Panc1 (cell line): ENCODE results near the gene EIF3B. TPM values are rescaled to one million over a fixed set of nuclear protein-coding genes. Genes with fewer than 3 reads are reported as not detected.
A peak's percentile ranks its signal among the peaks of the same experiment; 100 is the strongest.

Source experiments
- ATAC-seq: fragments of 200-7000 bp; cut with Tn5 transposase; 2 replicates; pipeline ENCODE4 v1.9.1; 2020; ENCODE audit warnings: mild to moderate bottlenecking, moderate library complexity
- BruUV-seq: library from RNA; stranded (reverse); fragments of 400-500 nt; replicated peaks from 2 replicates; lab custom pipeline; 2021; lab: Mats Ljungman, UMichigan
- CTCF ChIA-PET: fragments of 300-600 bp; sonication (Branson Sonifier 250); formaldehyde crosslinking; loops from one replicate; lab custom pipeline; 2022; ENCODE audit warnings: antibody characterized with exemption; lab: Charles Lee
- POLR2A ChIA-PET: fragments of 300-600 bp; sonication (Branson Sonifier 250); formaldehyde crosslinking; loops from one replicate; lab custom pipeline; 2022; ENCODE audit warnings: antibody characterized with exemption; lab: Charles Lee
- DNase-seq: peaks from one replicate; pipeline ENCODE4 v3.0.0-alpha.2; 2010; ENCODE audit warnings: low read depth, low spot score
- H3K27ac ChIP-seq: 2 replicates; pipeline ENCODE4 v1.5.1; 2011; ENCODE audit warnings: mild to moderate bottlenecking, low read length, inconsistent platforms
- H3K27me3 ChIP-seq: fragments of 200-500 bp; sonication (Bioruptor generic); 2 replicates; pipeline ENCODE4 v1.6.0; 2014; ENCODE audit warnings: low read length, inconsistent platforms; ENCODE audit not compliant: control insufficient read depth, insufficient read depth
- H3K36me3 ChIP-seq: fragments of 200-500 bp; sonication (Bioruptor generic); 2 replicates; pipeline ENCODE4 v1.5.1; 2014; ENCODE audit warnings: inconsistent platforms, mild to moderate bottlenecking, low read length, moderate library complexity; ENCODE audit not compliant: control insufficient read depth, insufficient read depth
- H3K4me1 ChIP-seq: 2 replicates; pipeline ENCODE4 v1.5.1; 2011; ENCODE audit warnings: inconsistent platforms, mild to moderate bottlenecking, low read length, moderate library complexity; ENCODE audit not compliant: control insufficient read depth, insufficient read depth
- H3K4me3 ChIP-seq, 2 experiments: 2 replicates each; pipeline ENCODE4 v1.5.1; 2011 to 2012; ENCODE audit warnings: low read depth in 2 of 2, low read length in 2 of 2, mild to moderate bottlenecking in 2 of 2, inconsistent platforms in 1 of 2, moderate library complexity in 1 of 2
- H3K9me3 ChIP-seq: fragments of 200-500 bp; sonication (Bioruptor generic); 2 replicates; pipeline ENCODE4 v1.5.1; 2014; ENCODE audit warnings: low read depth, mild to moderate bottlenecking, inconsistent platforms, low read length, moderate library complexity; ENCODE audit not compliant: control insufficient read depth, insufficient read depth
- POLR2AphosphoS5 ChIP-seq: IDR thresholded peaks from 2 replicates; pipeline ENCODE4 v1.6.1; 2012; ENCODE audit warnings: mild to moderate bottlenecking, low read depth, low read length, moderate library complexity
- SIN3A ChIP-seq: IDR thresholded peaks from 2 replicates; pipeline ENCODE4 v1.6.1; 2012; ENCODE audit warnings: low read depth, mild to moderate bottlenecking, low read length, moderate library complexity, borderline replicate concordance; ENCODE audit not compliant: insufficient read depth
- TCF7L2 ChIP-seq: IDR thresholded peaks from 2 replicates; pipeline ENCODE4 v1.6.1; 2011; ENCODE audit warnings: mild to moderate bottlenecking, low read depth, low read length, inconsistent platforms
- in situ Hi-C: cut with HindIII; loops from 2 replicates; pipeline ENCODE4 v1.10.0; 2016; ENCODE audit warnings: low sequenced_read_pairs, low pct_unique_long_range_greater_than_20kb
- intact Hi-C: fragments of 100-400 bp; cut with micrococcal nuclease; formaldehyde crosslinking; loops from one replicate; pipeline ENCODE4 v1.10.0; 2022; ENCODE audit not compliant: unreplicated experiment
- total RNA-seq: library from RNA; stranded (reverse); gene quantifications from one replicate; pipeline ENCODE4 v1.2.1, GENCODE V29; 2021; ENCODE audit not compliant: unreplicated experiment
- TF ChIP-seq, protein P1 (sequence below): fragments of 450-650 bp; IDR thresholded peaks from 2 replicates; pipeline ENCODE4 v1.5.1; 2017; ENCODE audit warnings: mild to moderate bottlenecking
- TF ChIP-seq, protein P2 (sequence below), 2 experiments: IDR thresholded peaks; 2 replicates each; pipeline ENCODE4 v1.6.1; 2011 to 2012; ENCODE audit warnings: low read depth in 2 of 2, control low read depth in 1 of 2, low read length in 1 of 2, mild to moderate bottlenecking in 1 of 2, moderate library complexity in 1 of 2; ENCODE audit not compliant: insufficient read depth in 1 of 2

The EIF3B gene
- total RNA-seq, 1 experiment from 2014 or later, result 432 TPM

DNA sequence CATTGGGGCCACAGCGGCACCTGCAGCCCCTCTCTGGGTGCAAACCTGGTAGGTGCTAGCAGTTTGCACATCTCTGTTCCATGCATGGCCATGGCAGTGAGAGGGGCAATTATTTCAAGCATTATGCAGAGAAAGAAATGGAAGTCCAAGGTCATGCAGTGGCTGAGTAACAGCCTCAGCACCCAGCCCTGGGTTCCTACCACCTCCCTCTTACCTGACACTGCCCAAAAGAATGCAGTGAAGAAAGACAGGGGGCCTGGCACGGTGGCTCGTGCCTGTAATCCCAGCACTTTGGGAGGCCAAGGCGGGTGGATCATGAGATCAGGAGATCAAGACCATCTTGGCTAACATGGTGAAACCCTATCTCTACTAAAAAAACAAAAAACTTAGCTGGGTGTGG is 43.9 kb downstream of the EIF3B start:
- H3K27ac ChIP-seq, result no peak overlapping the region; the same call in 1 of the 2 replicates
- DNase-seq (no peak), ATAC-seq (no peak)
- H3K4me3 ChIP-seq, result no peak overlapping the region
- POLR2A ChIA-PET, result interaction anchor here (0.6 kb wide), 1 partner anchor 107 kb away, joined by 3 read pairs; no protein-coding TSS in a partner anchor
- intact Hi-C loops (no loop called here), in situ Hi-C loops (no loop called here)
- H3K4me1 ChIP-seq, result peaks cover 17% of the 10 kb centered on the region
- no peaks in the 10 kb centered on the region for H3K36me3 ChIP-seq
- CTCF ChIA-PET, result interaction anchor here (0.6 kb wide), 1 partner anchor 21 kb away, joined by 5 read pairs; no protein-coding TSS in a partner anchor
- no peaks in the 10 kb centered on the region for H3K27me3 ChIP-seq
- H3K9me3 ChIP-seq, result no peaks in the 10 kb centered on the region
- TF ChIP-seq, protein P1, sequence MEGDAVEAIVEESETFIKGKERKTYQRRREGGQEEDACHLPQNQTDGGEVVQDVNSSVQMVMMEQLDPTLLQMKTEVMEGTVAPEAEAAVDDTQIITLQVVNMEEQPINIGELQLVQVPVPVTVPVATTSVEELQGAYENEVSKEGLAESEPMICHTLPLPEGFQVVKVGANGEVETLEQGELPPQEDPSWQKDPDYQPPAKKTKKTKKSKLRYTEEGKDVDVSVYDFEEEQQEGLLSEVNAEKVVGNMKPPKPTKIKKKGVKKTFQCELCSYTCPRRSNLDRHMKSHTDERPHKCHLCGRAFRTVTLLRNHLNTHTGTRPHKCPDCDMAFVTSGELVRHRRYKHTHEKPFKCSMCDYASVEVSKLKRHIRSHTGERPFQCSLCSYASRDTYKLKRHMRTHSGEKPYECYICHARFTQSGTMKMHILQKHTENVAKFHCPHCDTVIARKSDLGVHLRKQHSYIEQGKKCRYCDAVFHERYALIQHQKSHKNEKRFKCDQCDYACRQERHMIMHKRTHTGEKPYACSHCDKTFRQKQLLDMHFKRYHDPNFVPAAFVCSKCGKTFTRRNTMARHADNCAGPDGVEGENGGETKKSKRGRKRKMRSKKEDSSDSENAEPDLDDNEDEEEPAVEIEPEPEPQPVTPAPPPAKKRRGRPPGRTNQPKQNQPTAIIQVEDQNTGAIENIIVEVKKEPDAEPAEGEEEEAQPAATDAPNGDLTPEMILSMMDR, result no peak
- no TSS peak for BruUV-seq

GRCh38 chr7:2399848-2400587 is 45.4 kb downstream of the EIF3B start:
- DNase-seq (peak; percentile 30), ATAC-seq (0 out of 2 replicates have a peak, but pooled peaks have one; percentile 8)
- Histone ChIP-seq H3K4me3 (peak overlapping the region in 1 of 2 experiments; percentile 19; a peak in 2 of 4 replicates), H3K9me3 (no peaks in the 10 kb centered on the region), H3K27ac (peak overlapping the region; percentile 87), H3K4me1 (peaks cover 26% of the 10 kb centered on the region), H3K27me3 (no peaks in the 10 kb centered on the region), H3K36me3 (no peaks in the 10 kb centered on the region)
- in situ Hi-C loops, result no loop called here
- intact Hi-C loops, result no loop called here
- POLR2A ChIA-PET, result no interaction called here
- peak; percentile 61; the same call in 1 of the 2 replicates for TF ChIP-seq TCF7L2
- TF ChIP-seq SIN3A, result no peak
- BruUV-seq, result no TSS peak
- CTCF ChIA-PET, result no interaction called here

GRCh38 chr7:2402687-2403013 is 48.0 kb downstream of the EIF3B start:
- no peak for TF ChIP-seq SIN3A
- no peak for TF ChIP-seq POLR2AphosphoS5
- TF ChIP-seq TCF7L2, result no peak
- TF ChIP-seq, protein P2, sequence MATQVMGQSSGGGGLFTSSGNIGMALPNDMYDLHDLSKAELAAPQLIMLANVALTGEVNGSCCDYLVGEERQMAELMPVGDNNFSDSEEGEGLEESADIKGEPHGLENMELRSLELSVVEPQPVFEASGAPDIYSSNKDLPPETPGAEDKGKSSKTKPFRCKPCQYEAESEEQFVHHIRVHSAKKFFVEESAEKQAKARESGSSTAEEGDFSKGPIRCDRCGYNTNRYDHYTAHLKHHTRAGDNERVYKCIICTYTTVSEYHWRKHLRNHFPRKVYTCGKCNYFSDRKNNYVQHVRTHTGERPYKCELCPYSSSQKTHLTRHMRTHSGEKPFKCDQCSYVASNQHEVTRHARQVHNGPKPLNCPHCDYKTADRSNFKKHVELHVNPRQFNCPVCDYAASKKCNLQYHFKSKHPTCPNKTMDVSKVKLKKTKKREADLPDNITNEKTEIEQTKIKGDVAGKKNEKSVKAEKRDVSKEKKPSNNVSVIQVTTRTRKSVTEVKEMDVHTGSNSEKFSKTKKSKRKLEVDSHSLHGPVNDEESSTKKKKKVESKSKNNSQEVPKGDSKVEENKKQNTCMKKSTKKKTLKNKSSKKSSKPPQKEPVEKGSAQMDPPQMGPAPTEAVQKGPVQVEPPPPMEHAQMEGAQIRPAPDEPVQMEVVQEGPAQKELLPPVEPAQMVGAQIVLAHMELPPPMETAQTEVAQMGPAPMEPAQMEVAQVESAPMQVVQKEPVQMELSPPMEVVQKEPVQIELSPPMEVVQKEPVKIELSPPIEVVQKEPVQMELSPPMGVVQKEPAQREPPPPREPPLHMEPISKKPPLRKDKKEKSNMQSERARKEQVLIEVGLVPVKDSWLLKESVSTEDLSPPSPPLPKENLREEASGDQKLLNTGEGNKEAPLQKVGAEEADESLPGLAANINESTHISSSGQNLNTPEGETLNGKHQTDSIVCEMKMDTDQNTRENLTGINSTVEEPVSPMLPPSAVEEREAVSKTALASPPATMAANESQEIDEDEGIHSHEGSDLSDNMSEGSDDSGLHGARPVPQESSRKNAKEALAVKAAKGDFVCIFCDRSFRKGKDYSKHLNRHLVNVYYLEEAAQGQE (IDR thresholded peaks at IDR 0.05; ENCODE audit: insufficient read depth in 1 of 2, low read depth in 2 of 2, low read length in 1 of 2), result no peak
- TF ChIP-seq, protein P1, result no peak
- no TSS peak for BruUV-seq
- ChIA-PET CTCF (no interaction called here), POLR2A (interaction anchor here (0.7 kb wide), 1 partner anchor 235 kb away, joined by 4 read pairs; no protein-coding TSS in a partner anchor)
- H3K27me3 ChIP-seq, result no peaks in the 10 kb centered on the region
- no peak for DNase-seq
- intact Hi-C loops, result no loop called here
- H3K27ac ChIP-seq, result peak overlapping the region; percentile 81
- in situ Hi-C loops, result no loop called here
- peak overlapping the region; percentile 66 to 94 for H3K4me3 ChIP-seq
- H3K36me3 ChIP-seq, result no peaks in the 10 kb centered on the region
- no peak for ATAC-seq
- no peaks in the 10 kb centered on the region for H3K9me3 ChIP-seq
- peaks cover 26% of the 10 kb centered on the region for H3K4me1 ChIP-seq
